Kidney (tissue), 14 donors: ENCODE results near the gene ARID1B. TPM values are rescaled to one million over a fixed set of nuclear protein-coding genes. Genes with fewer than 3 reads are reported as not detected.

Source experiments
- DNase-seq, 5 donors: peaks; one replicate each; pipeline ENCODE4 v3.0.0-alpha.2; 2013 to 2020
- FAIRE-seq: peaks from 2 replicates; lab custom pipeline; 2012; peaks lifted over from hg19 to GRCh38; lab: Jason Lieb, UNC
- H3K27ac ChIP-seq, 2 donors: one replicate each; pipeline ENCODE4 v1.7.0; 2013; ENCODE audit warnings: low read depth in 2 of 2, low read length in 2 of 2, inconsistent platforms in 1 of 2
- H3K27me3 ChIP-seq: one replicate; pipeline ENCODE4 v1.7.1; 2013; ENCODE audit warnings: low read length, inconsistent platforms; ENCODE audit not compliant: control insufficient read depth, insufficient read depth
- H3K36me3 ChIP-seq, 3 donors: one replicate each; pipeline versions ENCODE4 v1.7.0 to v1.7.1; 2013; ENCODE audit warnings: low read length in 3 of 3, control low read depth in 1 of 3, inconsistent platforms in 1 of 3; ENCODE audit not compliant: insufficient read depth in 3 of 3, control insufficient read depth in 2 of 3
- H3K4me1 ChIP-seq, 3 donors: one replicate each; pipeline versions ENCODE4 v1.7.0 to v1.7.1; 2013; ENCODE audit warnings: low read length in 3 of 3, inconsistent platforms in 1 of 3, low read depth in 1 of 3; ENCODE audit not compliant: control insufficient read depth in 2 of 3, insufficient read depth in 2 of 3
- H3K4me3 ChIP-seq, 3 donors: one replicate each; pipeline versions ENCODE4 v1.7.0 to v1.8.1; 2013; ENCODE audit warnings: low read length in 3 of 3, control low read depth in 1 of 3, inconsistent platforms in 1 of 3
- H3K9ac ChIP-seq, 3 donors: one replicate each; pipeline versions ENCODE4 v1.7.0 to v1.7.1; 2013; ENCODE audit warnings: low read length in 3 of 3, control low read depth in 1 of 3, inconsistent platforms in 1 of 3
- H3K9me3 ChIP-seq, 3 donors: one replicate each; pipeline versions ENCODE4 v1.7.0 to v1.7.1; 2013; ENCODE audit warnings: low read length in 3 of 3, control low read depth in 1 of 3, inconsistent platforms in 1 of 3; ENCODE audit not compliant: control insufficient read depth in 2 of 3, insufficient read depth in 1 of 3
- CTCF ChIP-seq: IDR thresholded peaks from 3 replicates; pipeline ENCODE4 v1.5.1; 2012; ENCODE audit warnings: mild to moderate bottlenecking, moderate library complexity, borderline replicate concordance; ENCODE audit not compliant: insufficient read depth; ENCODE audit errors: extremely low read depth
- intact Hi-C: fragments of 100-400 bp; cut with DNase I; formaldehyde crosslinking; loops from one replicate; pipeline ENCODE4 v1.11.1; 2022
- polyA plus RNA-seq: library from polyadenylated mRNA; stranded (reverse); fragments of 350-450 nt; fragmentation: Illumina TruSeq; extraction: RNeasy Lipid Tissue Mini Kit (QIAGEN cat#74804); gene quantifications from one replicate; pipeline ENCODE4 v1.2.3, GENCODE V29; 2014; ENCODE audit warnings: low read depth, low replicate concordance; ENCODE audit not compliant: insufficient read depth
- total RNA-seq: library from RNA; stranded (reverse); fragmentation: NEBNext Ultra II Directional; extraction: Animal tissue kit (Norgen Biotek cat#: 25700); gene quantifications from one replicate; pipeline ENCODE4 v1.2.1, GENCODE V29; 2021
- donor health status: control.
- donor health status: control.
- donor health status: control.
- donor health status: control.
- donor health status: control.
- donor health status: DM: yes; HTN: yes; CAD: no.
- donor health status: Normal renal cell carcinoma (clear cell type).

Gene ARID1B
- total and polyA plus RNA-seq, 2 donors from 2014 or later = 16.4 to 110 TPM

GRCh38 chr6:157198425-157199279, 421.5 kb downstream of the ARID1B start:
- DNase-seq (peak in 3 of 5 donors; percentile 39 to 92 (median 68)), FAIRE-seq (no peak)
- intact Hi-C loops = no loop called here
- H3K27me3 ChIP-seq = no peaks in the 10 kb centered on the region
- H3K9ac ChIP-seq = peak overlapping the region in 1 of 3 donors; percentile 6
- H3K36me3 ChIP-seq = peaks cover 0 to 41% (median 23%) of the 10 kb centered on the region in 3 donors
- no peak for TF ChIP-seq CTCF
- peak overlapping the region; percentile 54 to 78 for H3K27ac ChIP-seq
- H3K9me3 ChIP-seq = no peaks in the 10 kb centered on the region
- H3K4me1 ChIP-seq = peaks cover 0 to 2% (median 0%) of the 10 kb centered on the region in 3 donors
- H3K4me3 ChIP-seq = peak overlapping the region in 1 of 3 donors; percentile 14

DNA sequence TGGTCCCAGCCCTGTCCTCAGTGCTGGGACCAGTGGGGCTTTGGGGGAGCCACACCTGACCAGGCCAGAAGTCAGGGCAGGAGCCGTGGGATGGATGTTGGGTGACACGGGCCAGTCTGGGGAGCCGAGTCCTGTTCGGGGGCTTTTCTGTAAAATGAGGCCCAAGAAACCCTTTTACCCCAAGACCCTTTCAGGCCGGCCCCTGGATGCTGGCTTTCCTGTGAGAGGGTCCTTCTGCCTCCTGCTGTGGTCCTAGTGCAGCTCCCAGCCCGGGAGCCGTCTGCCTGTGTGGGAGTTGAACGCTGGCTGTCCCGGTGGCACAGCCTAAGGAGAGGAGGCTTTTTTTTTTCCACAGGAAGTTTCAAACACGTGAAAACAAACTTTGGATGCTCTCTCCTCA, 422.9 kb downstream of the ARID1B start:
- Histone ChIP-seq H3K4me1 (peaks cover 0 to 7% (median 2%) of the 10 kb centered on the region in 3 donors), H3K36me3 (peaks cover 0 to 44% (median 27%) of the 10 kb centered on the region in 3 donors), H3K9ac (no peak overlapping the region), H3K9me3 (no peaks in the 10 kb centered on the region), H3K27me3 (no peaks in the 10 kb centered on the region), H3K27ac (no peak overlapping the region), H3K4me3 (no peak overlapping the region)
- no peak for TF ChIP-seq CTCF
- DNase-seq = no peak
- FAIRE-seq = no peak
- intact Hi-C loops = no loop called here

GRCh38 chr6:157200611-157201010, 423.4 kb downstream of the ARID1B start:
- Histone ChIP-seq H3K4me1 (peaks cover 0 to 7% (median 2%) of the 10 kb centered on the region in 3 donors), H3K4me3 (no peak overlapping the region), H3K27me3 (no peaks in the 10 kb centered on the region), H3K36me3 (peaks cover 0 to 45% (median 27%) of the 10 kb centered on the region in 3 donors), H3K27ac (no peak overlapping the region), H3K9me3 (no peaks in the 10 kb centered on the region), H3K9ac (no peak overlapping the region)
- DNase-seq = no peak
- no peak for FAIRE-seq
- intact Hi-C loops = no loop called here
- TF ChIP-seq CTCF = no peak
